CD14-positive monocyte (primary cell): ENCODE measurements around the gene RFX3. TPM values are rescaled to one million over a fixed set of nuclear protein-coding genes. Genes with fewer than 3 reads are reported as not detected.

Source experiments
- DNase-seq, 3 donors: peaks; one replicate each; pipeline ENCODE4 v3.0.0-alpha.2; 2011 to 2022
- H2AFZ ChIP-seq: 2 replicates; pipeline ENCODE4 v1.6.0; 2012; ENCODE audit warnings: mild to moderate bottlenecking, low read depth, low read length, inconsistent platforms; ENCODE audit not compliant: insufficient read depth, poor library complexity, severe bottlenecking
- H3K27ac ChIP-seq, 2 donors: 1 replicate in 1 of 2; 2 replicates in 1 of 2; pipeline ENCODE4 v1.5.1; 2012 to 2013; ENCODE audit warnings: low read length in 2 of 2, control low read depth in 1 of 2, inconsistent platforms in 1 of 2, low read depth in 1 of 2, mild to moderate bottlenecking in 1 of 2
- H3K27me3 ChIP-seq, 2 donors: one replicate each; pipeline versions ENCODE4 v1.6.0 to v1.6.1; 2011 to 2013; ENCODE audit warnings: low read length in 2 of 2; ENCODE audit not compliant: control insufficient read depth in 2 of 2, insufficient read depth in 2 of 2
- H3K36me3 ChIP-seq, 2 donors: replicated peaks in 1 of 2; 1 replicate in 1 of 2; 2 replicates in 1 of 2; pipeline versions ENCODE4 v1.5.1 to v1.6.1; 2012 to 2013; ENCODE audit warnings: low read length in 2 of 2, control low read depth in 1 of 2, inconsistent platforms in 1 of 2, mild to moderate bottlenecking in 1 of 2; ENCODE audit not compliant: insufficient read depth in 2 of 2, control insufficient read depth in 1 of 2
- H3K4me1 ChIP-seq, 2 donors: 1 replicate in 1 of 2; 2 replicates in 1 of 2; pipeline versions ENCODE4 v1.5.1 to v1.6.1; 2012 to 2013; ENCODE audit warnings: low read length in 2 of 2, control low read depth in 1 of 2, inconsistent platforms in 1 of 2, mild to moderate bottlenecking in 1 of 2, moderate library complexity in 1 of 2; ENCODE audit not compliant: insufficient read depth in 2 of 2, control insufficient read depth in 1 of 2
- H3K4me2 ChIP-seq: replicated peaks from 2 replicates; pipeline ENCODE3; 2012; ENCODE audit warnings: low read length, moderate library complexity, mild to moderate bottlenecking; ENCODE audit not compliant: poor library complexity, severe bottlenecking; ENCODE audit errors: extremely low read depth
- H3K4me3 ChIP-seq, 3 experiments: fragments of 200-600 bp in 1 of 3; sonication (generic) in 1 of 3; replicated peaks in 1 of 3; 1 replicate in 2 of 3; 2 replicates in 1 of 3; pipeline ENCODE4 v1.5.1; 2011 to 2013; ENCODE audit warnings: low read length in 3 of 3, mild to moderate bottlenecking in 3 of 3, control low read depth in 2 of 3, low read depth in 2 of 3, inconsistent platforms in 1 of 3, moderate library complexity in 1 of 3
- H3K79me2 ChIP-seq: 2 replicates; pipeline ENCODE4 v1.6.0; 2012; ENCODE audit warnings: mild to moderate bottlenecking, control low read depth, inconsistent platforms, low read length, moderate library complexity; ENCODE audit not compliant: insufficient read depth
- H3K9ac ChIP-seq: 2 replicates; pipeline ENCODE4 v1.6.0; 2017; ENCODE audit warnings: low read length, mild to moderate bottlenecking; ENCODE audit not compliant: insufficient read depth, poor library complexity, severe bottlenecking
- H3K9me3 ChIP-seq, 2 donors: replicated peaks in 1 of 2; 1 replicate in 1 of 2; 2 replicates in 1 of 2; pipeline versions ENCODE4 v1.5.1 to v1.6.1; 2012 to 2013; ENCODE audit warnings: low read length in 2 of 2, control low read depth in 1 of 2; ENCODE audit not compliant: control insufficient read depth in 1 of 2, insufficient read depth in 1 of 2
- H4K20me1 ChIP-seq: 2 replicates; pipeline ENCODE4 v1.6.0; 2012; ENCODE audit warnings: mild to moderate bottlenecking, low read length, control low read depth, moderate library complexity; ENCODE audit not compliant: insufficient read depth
- H3K27ac Mint-ChIP-seq, 7 donors: one replicate each; pipeline ENCODE4 v1.8.0; 2020; ENCODE audit warnings: mild to moderate bottlenecking in 7 of 7, mixed read lengths in 7 of 7, moderate library complexity in 6 of 7, inconsistent platforms in 2 of 7
- H3K27me3 Mint-ChIP-seq, 3 donors: one replicate each; pipeline ENCODE4 v1.8.0; 2021 to 2022; ENCODE audit warnings: low read depth in 3 of 3, mild to moderate bottlenecking in 3 of 3, mixed read lengths in 3 of 3, moderate library complexity in 3 of 3, inconsistent platforms in 1 of 3
- H3K36me3 Mint-ChIP-seq, 2 donors: one replicate each; pipeline ENCODE4 v1.8.0; 2020; ENCODE audit warnings: mixed read lengths in 2 of 2, inconsistent platforms in 1 of 2, mild to moderate bottlenecking in 1 of 2
- H3K4me1 Mint-ChIP-seq: one replicate; pipeline ENCODE4 v1.8.0; 2020; ENCODE audit warnings: mild to moderate bottlenecking, mixed read lengths
- H3K4me3 Mint-ChIP-seq, 2 donors: one replicate each; pipeline ENCODE4 v1.8.0; 2020; ENCODE audit warnings: mild to moderate bottlenecking in 2 of 2, mixed read lengths in 2 of 2, moderate library complexity in 1 of 2
- H3K9me3 Mint-ChIP-seq, 7 donors: one replicate each; pipeline ENCODE4 v1.8.0; 2020 to 2022; ENCODE audit warnings: mixed read lengths in 7 of 7, mild to moderate bottlenecking in 6 of 7, moderate library complexity in 6 of 7, inconsistent platforms in 2 of 7
- WGBS: methylation state at CpG from one replicate; pipeline ENCODE4 v1.1.5; 2013; ENCODE audit warnings: missing lambda C conversion rate; ENCODE audit not compliant: insufficient coverage; 5-methylcytosine and 5-hydroxymethylcytosine counted together
- intact Hi-C, 2 donors: fragments of 100-400 bp; cut with micrococcal nuclease; formaldehyde crosslinking; loops; one replicate each; pipeline versions ENCODE4 v1.15.0 to v1.15.1; 2023
- polyA plus RNA-seq, 3 donors: library from polyadenylated mRNA; depleted of rRNA in 1 of 3; unstranded in 2 of 3; stranded (reverse) in 1 of 3; fragments of 300-500 nt in 2 of 3; fragments of >200 nt in 1 of 3; fragmentation: Illumina TruSeq in 2 of 3; gene quantifications; 1 replicate in 2 of 3; 2 replicates in 1 of 3; pipeline ENCODE4 v1.2.3, GENCODE V29; 2012 to 2021
- TF ChIP-seq, protein P1 (sequence below): fragments of 200-600 bp; IDR thresholded peaks from one replicate; pipeline ENCODE4 v1.8.0; 2022; ENCODE audit warnings: antibody characterized with exemption, mild to moderate bottlenecking

Gene RFX3
- polyA plus RNA-seq, 3 donors = 1.7 to 5.2 (median 3.2) TPM

DNA sequence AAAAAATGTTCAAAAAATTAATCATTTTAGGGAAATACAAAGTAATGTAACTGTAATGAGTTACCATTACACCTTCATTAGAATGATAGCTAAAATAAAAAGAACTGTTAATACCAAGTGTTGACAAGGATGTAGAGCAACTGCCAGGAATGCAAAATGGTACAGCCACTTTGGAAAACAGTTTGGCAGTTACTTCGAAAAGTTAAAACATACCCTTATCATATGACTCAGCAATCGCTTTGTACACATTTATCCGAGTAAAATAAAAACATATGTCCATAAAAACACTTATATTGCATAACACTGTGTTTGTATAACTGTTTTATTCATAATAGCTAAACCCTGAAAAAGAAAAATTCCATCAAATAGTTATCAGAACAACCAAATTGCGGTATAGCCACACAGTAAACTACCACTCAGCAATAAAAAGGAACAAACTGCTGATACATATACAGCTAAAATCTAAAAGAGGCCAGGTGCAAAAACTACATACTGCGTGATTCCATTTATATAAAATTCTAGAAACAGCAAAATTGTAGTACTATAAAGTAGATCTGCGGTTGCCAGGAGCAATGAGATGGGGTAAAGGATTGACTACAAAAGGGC is 61.7 kb downstream of the RFX3 start:
- H3K27me3 Mint-ChIP-seq = no peaks in the 10 kb centered on the region
- H3K9ac ChIP-seq = no peak overlapping the region
- H3K4me3 Mint-ChIP-seq = no peak overlapping the region
- no peaks in the 10 kb centered on the region for H3K36me3 ChIP-seq
- no peaks in the 10 kb centered on the region for H3K79me2 ChIP-seq
- DNase-seq = no peak
- TF ChIP-seq, protein P1, sequence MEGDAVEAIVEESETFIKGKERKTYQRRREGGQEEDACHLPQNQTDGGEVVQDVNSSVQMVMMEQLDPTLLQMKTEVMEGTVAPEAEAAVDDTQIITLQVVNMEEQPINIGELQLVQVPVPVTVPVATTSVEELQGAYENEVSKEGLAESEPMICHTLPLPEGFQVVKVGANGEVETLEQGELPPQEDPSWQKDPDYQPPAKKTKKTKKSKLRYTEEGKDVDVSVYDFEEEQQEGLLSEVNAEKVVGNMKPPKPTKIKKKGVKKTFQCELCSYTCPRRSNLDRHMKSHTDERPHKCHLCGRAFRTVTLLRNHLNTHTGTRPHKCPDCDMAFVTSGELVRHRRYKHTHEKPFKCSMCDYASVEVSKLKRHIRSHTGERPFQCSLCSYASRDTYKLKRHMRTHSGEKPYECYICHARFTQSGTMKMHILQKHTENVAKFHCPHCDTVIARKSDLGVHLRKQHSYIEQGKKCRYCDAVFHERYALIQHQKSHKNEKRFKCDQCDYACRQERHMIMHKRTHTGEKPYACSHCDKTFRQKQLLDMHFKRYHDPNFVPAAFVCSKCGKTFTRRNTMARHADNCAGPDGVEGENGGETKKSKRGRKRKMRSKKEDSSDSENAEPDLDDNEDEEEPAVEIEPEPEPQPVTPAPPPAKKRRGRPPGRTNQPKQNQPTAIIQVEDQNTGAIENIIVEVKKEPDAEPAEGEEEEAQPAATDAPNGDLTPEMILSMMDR = no peak
- no peak overlapping the region for H3K4me3 ChIP-seq
- H2AFZ ChIP-seq = no peak overlapping the region
- H3K4me1 ChIP-seq = no peaks in the 10 kb centered on the region
- H3K9me3 Mint-ChIP-seq = no peaks in the 10 kb centered on the region
- no peaks in the 10 kb centered on the region for H3K36me3 Mint-ChIP-seq
- H4K20me1 ChIP-seq = no peaks in the 10 kb centered on the region
- intact Hi-C loops = no loop called here
- no peaks in the 10 kb centered on the region for H3K27me3 ChIP-seq
- no peak overlapping the region for H3K4me2 ChIP-seq
- H3K4me1 Mint-ChIP-seq = peaks cover 3% of the 10 kb centered on the region
- H3K27ac Mint-ChIP-seq = no peak overlapping the region
- no CpG with 5 or more reads among the region's 6 CpGs for WGBS
- no peaks in the 10 kb centered on the region for H3K9me3 ChIP-seq
- H3K27ac ChIP-seq = no peak overlapping the region

DNA sequence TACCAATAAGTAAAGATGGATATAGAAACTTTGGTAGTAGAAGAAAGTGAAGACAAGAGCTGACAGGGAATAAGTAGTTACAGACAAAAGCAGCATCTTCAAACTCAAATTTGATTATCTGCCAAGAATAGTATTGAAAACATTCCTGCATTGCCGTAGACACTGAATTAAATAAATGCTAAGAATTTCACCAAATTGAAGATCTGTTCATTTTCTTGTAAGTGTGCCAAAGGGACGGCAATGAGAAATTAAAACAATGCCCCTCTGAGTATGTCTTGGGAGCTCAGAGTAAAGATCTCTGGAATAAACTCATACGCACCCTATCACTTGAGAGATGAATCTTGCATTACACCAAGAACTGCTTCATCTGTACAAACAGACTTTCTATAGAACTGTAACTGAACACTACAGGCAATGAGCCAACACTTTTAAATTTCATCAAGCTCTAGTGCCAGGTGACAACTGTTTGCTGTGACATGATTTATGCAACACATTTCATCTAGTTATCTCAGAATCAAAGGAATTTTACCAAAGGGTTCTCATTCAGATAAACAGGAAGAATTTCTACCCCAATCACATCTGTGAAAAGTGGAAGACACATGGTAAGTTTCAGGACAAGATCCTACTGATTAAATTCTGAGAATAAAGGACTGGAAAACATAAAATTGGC is 66.9 kb downstream of the RFX3 start:
- no peaks in the 10 kb centered on the region for H3K9me3 ChIP-seq
- H3K4me3 Mint-ChIP-seq = no peak overlapping the region
- no peaks in the 10 kb centered on the region for H3K27me3 Mint-ChIP-seq
- H3K4me3 ChIP-seq = no peak overlapping the region
- H3K9me3 Mint-ChIP-seq = no peaks in the 10 kb centered on the region
- no peak overlapping the region for H3K27ac ChIP-seq
- 80% methylated on average over 1 of the region's 3 CpGs for WGBS
- no peaks in the 10 kb centered on the region for H3K27me3 ChIP-seq
- H3K4me1 ChIP-seq = no peaks in the 10 kb centered on the region
- H4K20me1 ChIP-seq = no peaks in the 10 kb centered on the region
- H2AFZ ChIP-seq = no peak overlapping the region
- H3K4me1 Mint-ChIP-seq = peaks cover 4% of the 10 kb centered on the region
- H3K4me2 ChIP-seq = no peak overlapping the region
- TF ChIP-seq, protein P1 = no peak
- no peaks in the 10 kb centered on the region for H3K79me2 ChIP-seq
- intact Hi-C loops = no loop called here
- no peak for DNase-seq
- no peaks in the 10 kb centered on the region for H3K36me3 Mint-ChIP-seq
- no peaks in the 10 kb centered on the region for H3K36me3 ChIP-seq
- H3K9ac ChIP-seq = no peak overlapping the region
- H3K27ac Mint-ChIP-seq = no peak overlapping the region
